ENCODE results near the gene CDH4.

DNA sequence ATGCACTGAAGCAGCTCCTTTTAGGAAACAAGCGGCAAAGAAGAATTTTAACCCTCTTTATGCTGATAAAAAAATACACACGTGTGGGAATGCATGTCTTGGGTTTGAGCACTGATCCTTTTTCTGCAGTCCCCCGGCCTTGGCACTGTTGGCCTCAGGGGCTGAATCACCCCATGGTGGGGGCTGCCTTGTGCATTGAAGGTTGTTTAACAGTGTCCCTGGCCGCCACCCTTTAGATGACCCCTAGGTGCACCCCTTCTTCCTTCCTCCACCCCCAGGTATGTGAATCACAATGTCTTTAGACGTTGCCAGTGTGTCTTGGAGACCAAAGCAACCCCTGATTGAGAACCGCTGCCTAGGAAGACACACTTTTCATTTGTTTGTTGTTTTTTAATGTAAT, 190.7 kb downstream of the CDH4 start:
- TF ChIP-seq CTCF (conservative IDR thresholded peaks at IDR 0.05; ENCODE audit: low read length) (no peak), EZH2phosphoT487 (IDR thresholded peaks at IDR 0.05; ENCODE audit: borderline replicate concordance, low read depth, low read length) (no peak)

All from OCI-LY7 (cell line).